GM18498 (cell line): ENCODE results near the gene MBOAT2.
"Not testable (repeated sequence)": the region's sequence is repeated elsewhere in the genome, so short reads cannot be mapped to it uniquely, and the experiment has no call there.

ENCODE experiments used
- ATAC-seq: cut with Tn5 transposase; IDR thresholded peaks from one replicate; pipeline ENCODE4 v1.9.1; 2021; ENCODE audit warnings: mild to moderate bottlenecking, moderate library complexity; ENCODE audit not compliant: unreplicated experiment

Gene MBOAT2

DNA sequence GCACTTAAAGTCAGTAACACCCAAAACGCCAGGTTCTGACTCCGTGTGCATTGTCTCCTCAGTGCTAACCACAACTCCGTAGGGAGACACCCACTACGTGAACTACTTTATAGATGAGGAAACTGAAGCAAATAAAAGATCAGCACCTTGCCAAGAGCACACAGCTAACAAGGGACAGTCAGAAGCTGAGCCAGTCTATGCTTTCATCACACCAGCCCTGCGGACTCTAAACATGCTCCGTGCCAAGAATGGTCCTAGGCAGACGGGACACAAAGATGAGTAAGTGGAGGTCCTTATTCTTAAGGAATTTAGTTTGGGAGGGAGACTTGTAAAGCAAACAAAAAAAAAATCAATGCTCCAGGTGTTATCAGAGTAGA lies 9.6 kb downstream of the MBOAT2 start:
- no peak for ATAC-seq

DNA sequence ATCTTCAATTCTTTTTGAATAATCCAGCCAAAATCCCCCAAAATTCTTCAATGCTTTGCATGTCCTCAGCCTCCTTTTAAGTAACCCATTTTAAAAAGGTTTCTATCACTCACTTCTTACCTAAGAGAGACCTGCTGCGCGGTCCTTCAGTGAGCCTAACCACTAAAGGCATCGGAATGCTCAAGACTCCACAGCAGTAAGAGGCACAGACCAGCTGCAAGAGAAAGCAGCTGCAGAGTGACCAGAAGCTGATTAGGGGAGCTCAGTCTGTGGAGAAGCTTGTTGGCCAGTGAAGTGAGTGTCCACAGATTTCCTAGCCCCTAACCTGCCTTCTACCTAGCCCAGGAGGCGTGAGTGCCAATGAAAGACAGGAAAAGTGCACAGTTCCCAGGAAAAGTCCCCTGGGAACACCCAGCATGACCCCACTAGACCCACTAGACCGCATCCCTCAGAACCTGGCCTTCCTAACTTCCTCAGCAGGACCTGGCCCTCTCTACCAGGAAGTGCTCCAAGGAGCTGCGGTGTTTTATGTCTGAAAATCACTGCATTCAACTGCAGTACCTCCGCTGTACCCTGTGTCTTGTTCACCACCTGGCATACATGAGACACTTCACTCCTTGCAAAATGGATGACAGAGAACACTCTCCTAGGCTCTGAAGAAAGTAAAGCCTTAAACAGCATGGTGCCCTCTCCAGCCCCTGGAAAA lies 10.1 kb downstream of the MBOAT2 start:
- no peak for ATAC-seq

DNA sequence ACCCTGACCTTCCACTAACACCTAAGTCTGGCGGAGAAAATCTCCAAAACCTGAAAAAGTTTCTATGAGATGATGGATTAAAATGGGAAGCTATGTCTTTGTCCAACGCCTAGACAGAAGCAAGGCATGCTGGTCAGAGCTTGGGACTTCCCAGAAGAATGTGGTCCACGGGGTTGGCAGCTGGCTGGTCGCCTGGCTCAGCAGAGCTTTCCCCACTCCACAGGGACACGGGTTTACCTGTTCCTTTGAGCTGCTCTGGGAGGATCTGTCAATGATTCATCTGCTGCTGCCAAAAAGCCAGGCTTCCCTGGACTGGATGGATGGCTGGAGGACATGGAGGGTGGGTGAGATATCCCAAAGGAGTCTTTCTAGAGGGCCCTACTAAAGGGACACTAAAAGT lies 10.8 kb downstream of the MBOAT2 start:
- ATAC-seq = no peak

DNA sequence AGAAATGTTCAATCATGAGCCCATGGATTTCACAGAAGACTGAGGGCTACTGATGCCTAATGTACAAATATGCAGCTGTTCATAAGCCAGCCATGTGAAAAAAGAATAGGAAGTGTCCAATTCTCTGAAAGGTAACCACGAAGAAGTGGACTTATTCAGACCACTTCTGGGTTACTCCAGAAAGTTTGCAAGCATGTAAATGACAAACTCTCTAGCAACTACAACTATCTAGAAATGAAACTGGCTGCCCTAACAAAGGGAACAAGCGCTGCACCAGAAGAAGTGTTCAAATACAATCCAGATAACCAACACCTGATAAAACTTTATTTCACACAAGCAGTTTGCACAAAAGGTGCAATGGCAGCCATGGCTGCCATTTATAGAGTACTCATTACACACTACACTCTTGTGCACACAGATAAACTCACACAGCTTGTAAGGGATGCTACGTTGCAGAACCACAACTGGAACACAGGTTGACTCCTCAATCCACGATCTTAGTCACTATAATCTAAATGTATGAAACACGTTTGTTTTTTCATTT lies 13.9 kb downstream of the MBOAT2 start:
- no peak for ATAC-seq

DNA sequence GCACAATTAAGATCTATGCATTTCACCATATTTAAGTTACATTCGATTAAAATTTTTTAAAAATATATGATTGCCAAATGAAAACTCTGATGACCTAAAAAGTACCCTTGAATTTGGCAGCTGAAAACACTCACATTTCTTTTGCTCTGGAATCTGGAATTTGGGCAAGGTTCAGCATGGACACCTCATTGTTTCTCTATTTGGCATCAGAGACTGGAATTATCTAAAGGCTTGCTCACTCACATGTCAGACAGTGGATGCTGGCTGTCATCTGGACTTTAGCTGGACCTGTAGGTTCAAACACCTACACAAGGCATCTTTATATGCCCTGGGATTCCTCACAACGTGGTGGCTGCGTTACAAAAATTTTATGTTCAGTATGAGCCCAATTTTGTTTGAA lies 16.1 kb downstream of the MBOAT2 start:
- ATAC-seq = no peak

DNA sequence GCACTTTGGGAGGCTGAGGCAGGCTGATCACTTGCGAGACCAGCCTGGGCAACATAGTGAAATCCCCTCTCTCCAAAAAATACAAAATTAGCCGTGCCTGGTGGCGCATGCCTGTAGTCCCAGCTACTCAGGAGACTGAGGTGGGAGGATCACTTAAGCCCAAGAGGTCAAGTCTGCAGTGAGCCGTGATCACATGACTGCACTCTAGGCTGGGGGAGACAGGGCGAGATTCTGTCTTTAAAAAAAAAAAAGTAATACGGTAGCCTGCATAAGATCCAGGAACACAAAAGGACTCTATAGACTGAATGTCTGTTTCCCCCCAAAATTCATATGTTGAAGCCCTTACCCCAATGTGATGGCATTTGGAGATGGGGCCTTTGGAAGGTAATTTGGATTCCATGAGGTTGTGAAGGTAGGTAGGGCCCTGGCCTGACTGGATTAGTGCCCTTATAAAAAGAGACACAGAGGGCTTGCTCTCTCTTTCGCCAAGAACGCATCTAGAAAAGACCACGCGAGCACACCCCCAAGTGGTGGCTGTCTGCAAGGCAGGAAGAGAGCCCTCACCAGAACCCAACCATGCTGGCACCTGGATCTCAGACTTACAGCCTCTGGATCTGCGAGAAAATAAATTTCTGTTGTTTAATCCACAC lies 17.0 kb downstream of the MBOAT2 start:
- ATAC-seq = no peak

DNA sequence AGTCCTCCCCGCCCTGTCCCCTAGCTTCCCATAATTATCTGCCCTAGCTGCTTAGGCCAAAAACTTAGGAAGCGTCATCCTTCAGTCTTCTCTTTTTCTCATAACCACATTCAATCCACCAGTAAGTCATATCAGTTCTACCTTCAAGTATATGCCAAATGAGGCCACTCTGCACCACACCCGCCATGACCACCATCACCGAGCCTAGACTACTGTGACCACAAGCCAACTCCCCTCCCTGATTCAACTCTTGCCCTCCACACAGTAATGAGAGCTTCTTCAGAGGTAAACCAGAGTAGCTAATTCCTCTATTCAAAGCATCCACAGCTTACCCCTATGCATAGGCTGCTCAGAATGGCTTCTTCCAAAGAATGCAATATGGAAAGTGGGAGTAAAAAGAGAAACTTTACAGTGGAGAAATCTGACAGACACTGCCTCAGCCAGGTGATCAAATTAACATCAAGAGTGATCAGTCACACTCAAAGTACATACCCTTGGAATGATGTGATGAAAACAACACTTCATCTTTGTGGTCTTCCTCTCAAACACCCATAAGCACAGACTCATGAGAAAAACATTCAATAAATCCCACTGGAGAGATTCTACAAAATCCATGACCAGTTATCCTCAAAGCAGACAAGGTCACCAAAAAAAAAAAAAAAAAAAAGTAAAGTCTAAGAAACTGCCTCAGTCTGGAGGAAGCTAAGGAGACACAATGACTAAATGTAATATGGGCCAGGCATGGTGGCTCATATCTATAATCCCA lies 17.7 kb downstream of the MBOAT2 start:
- no peak for ATAC-seq

DNA sequence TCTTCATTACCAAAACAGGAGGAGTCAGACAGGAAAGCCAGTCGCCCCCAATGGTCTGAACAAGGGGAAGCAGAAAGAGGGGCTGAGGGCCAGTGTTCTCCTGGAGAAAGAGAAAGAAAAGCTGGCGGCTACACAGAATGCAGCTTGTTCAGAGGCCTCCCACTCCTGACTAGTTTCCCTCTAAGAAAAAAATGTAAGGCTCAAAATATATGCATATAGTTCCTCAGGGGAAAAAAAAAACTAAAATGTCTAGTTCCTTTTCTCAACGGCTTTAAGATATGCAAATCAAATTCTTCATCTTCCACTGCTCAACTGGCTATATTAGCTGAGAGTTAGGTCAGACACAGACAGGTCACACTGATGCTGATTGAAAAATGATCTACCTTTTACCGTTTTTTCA lies 18.6 kb downstream of the MBOAT2 start:
- ATAC-seq = no peak

DNA sequence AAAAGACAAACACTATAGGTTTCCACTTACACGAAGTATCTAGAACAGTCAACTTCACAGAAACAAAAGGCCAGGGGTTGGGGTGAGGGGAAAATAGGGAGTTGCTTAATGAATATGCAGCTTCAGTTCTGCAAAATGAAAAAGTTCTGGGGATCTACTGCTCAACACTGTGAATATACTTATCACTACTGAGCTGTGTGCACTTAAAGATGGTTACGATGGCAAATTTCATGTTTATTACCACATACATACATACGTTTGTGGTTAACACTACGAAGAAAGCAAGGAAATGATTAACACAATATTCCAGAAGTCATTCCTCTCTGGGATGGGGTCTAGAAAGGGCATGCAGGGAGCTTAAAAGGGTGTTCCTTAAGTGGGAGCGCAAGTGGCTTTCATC lies 19.3 kb downstream of the MBOAT2 start:
- no peak for ATAC-seq

DNA sequence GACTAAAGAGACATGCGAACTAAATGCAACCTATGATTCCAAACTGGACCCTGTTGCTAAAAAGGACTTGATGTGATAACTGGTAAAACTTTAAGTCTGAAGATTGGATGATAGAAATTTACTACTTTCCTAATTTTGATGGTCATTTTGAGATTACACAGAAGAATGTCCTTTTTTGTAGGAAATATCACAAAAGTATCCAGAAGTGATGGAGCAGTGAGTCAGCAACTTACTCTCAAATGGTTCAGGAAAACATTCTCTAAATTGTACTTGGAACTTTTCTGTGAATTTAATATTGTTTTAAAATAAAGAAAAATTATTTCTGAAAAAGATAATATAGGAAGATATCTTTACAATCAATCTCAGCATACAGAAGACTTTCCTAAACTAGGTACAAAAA lies 19.9 kb downstream of the MBOAT2 start:
- no peak for ATAC-seq

DNA sequence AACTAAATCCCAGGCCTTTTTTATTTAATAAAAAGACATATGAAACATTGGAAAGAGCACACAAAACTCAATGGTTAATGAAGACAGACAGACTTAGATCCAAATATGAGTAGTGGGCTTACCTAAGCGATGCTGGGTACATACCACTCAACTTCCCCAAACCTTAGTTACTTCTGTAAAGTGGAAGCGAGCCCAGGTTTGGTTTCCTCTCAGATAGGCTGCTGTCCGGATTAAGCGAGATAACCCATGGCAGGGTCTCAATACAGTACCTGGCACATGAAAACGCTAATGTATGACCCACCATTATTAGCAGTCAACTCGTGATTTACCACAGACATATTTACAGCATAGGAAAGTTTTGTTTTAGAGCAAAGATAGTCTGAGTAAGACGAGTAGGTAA lies 21.6 kb downstream of the MBOAT2 start:
- no peak for ATAC-seq

DNA sequence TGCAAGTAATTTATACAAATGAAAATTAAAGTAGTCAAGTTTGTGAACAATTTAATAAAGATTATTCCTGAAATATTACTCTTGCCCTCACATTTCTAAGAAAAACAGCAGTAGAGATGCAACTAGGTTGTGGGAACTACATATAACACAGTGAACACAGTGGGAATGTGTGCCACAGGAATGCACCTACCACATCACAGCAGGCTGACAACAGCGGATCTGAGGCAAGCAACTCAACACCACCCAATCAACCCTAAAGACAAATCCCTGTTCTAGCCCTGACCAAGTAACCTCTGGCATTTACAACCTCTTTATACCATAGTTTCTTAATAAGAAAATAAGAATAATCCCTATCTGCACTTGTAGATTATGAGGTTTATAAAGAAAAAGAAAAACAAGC lies 23.4 kb downstream of the MBOAT2 start:
- no peak for ATAC-seq

DNA sequence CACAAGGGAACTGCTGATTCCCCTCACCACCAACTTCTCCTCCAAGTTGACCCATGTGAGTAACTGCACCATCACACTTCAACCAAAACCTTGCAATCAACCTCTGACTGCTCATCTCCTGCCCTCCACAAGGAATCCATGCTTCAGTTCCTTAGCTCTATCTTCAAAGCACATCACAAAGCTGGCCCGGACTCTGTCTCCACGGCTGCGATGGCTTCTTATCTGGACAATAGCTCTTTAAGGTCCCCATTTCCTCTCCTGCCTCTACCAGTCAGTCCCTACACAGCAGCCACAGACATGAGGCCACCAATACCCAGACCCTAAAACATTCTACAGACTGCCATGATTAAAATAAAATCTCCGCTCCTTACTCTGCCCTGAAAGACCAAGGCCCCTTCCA lies 25.7 kb downstream of the MBOAT2 start:
- no peak for ATAC-seq

DNA sequence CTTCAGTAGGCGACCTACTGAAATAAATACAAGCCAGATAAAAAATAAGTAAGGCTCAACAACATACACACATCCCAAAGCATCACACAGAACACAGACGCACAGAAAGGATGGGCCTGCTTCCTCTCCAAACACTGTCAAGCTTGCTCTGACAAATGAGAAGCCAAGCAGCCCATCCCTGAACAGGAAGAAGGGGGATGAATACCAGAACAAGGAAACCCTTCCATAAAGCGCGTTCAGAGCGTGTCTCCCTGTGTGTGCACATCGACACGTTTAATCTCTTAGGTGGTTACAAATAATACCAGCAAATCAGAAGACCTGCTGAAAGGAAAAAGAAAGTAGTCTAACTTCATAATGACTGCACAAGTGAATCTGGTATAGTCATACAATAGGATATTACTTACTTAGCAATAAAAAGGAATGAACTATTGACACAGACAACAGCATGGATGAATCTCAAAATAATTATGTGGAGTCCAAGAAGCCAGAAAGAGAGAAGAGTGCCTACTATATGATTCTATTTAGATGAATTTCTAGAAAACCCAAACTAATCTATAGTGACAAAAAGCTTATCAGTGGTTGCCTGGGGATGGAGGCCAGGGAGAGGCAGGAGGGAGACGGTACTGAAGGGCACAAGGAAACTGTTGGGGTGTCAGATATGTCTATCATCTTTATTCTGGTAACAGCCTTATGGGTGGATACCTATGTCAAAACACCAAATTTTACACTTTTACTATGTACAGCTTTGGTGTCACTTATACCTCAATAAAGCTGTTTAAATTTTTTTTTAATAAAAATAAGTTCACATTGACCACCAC lies 26.8 kb downstream of the MBOAT2 start:
- no peak for ATAC-seq

DNA sequence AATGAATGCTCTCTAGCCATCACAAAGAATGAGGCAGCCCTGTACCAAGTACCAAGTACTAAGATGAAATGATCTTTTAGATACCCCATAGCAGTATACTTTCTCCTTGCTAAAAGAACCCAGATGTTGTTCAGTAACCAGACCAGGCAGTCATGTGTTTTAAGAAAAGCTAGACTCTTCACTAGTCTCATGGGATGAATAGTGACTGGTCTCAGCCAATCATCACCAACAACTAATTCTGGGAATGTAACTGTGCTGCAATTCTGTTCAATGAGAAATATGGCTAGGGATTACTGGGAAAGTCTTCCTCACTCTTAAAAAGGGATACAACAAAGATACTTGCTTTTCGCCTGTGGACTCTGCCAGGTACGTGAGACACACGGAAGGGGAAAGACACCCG lies 29.5 kb downstream of the MBOAT2 start:
- ATAC-seq = no peak

DNA sequence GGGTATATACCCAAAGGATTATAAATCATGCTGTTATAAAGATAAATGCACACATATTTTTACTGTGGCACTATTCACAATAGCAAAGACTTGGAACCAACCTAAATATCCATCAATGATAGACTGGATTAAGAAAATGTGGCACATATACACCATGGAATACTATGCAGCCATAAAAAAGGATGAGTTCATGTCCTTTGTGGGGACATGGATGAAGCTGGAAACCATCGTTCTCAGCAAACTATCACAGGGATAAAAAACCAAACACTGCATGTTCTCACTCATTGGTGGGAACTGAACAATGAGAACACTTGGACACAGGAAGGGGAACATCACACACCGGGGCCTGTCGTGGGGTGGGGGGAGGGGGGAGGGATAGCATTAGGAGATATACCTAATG lies 30.5 kb downstream of the MBOAT2 start:
- not testable (repeated sequence) for ATAC-seq

DNA sequence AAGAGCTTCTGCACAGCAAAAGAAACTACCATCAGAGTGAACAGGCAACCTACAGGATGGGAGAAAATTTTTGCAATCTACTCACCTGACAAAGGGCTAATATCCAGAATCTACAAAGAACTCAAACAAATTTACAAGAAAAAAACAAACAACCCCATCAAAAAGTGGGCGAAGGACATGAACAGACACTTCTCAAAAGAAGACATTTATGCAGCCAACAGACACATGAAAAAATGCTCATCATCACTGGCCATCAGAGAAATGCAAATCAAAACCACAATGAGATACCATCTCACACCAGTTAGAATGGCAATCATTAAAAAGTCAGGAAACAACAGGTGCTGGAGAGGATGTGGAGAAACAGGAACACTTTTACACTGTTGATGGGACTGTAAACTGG lies 30.9 kb downstream of the MBOAT2 start:
- not testable (repeated sequence) for ATAC-seq

DNA sequence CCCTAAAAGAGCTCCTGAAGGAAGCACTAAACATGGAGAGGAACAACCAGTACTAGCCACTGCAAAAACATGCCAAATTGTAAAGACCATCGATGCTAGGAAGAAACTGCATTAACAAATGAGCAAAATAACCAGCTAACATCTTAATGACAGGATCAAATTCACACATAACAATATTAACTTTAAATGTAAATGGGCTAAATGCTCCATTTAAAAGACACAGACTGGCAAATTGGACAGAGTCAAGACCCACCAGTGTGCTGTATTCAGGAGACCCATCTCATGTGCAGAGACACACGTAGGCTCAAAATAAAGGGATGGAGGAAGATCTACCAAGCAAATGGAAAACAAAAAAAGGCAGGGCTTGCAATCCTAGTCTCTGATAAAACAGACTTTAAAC lies 34.1 kb downstream of the MBOAT2 start:
- not testable (repeated sequence) for ATAC-seq

DNA sequence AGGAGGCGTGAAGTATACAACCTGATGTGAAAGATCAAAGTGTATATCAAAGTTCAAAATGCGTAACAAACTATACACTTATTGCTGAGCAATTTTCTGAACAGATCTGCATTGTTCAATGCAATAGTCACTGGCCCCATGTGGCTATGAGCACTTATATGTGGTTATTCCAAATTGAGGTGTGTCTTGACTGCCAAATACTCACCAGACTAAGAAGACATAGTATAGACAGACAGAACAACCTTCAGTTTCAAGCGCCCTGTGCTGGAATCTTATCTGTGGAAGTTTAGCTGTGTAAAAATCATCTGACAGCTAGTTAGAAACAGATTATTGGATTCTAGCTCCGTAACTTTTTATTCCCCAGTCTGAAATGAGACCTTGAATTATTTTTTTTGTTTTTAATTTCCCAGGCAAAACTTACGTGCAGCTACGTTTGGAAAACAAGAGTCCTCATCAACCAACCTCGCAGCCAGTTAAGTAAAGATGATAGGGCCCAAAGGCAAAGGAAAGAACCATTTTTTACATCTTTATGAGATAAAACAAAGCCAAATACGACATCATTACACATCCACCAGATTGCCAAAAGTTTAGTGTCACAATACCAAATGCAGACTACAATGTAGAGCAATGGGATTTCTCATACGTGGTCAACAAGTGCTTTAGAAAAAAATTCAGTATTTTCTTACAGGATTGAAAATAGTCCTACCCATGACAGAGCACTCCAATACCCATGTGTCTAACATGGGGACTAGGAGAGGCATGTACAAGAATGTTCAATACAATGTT lies 37.2 kb downstream of the MBOAT2 start:
- no peak for ATAC-seq
